ENCODE results near the gene MRPS11. TPM values are rescaled to one million over a fixed set of nuclear protein-coding genes. Genes with fewer than 3 reads are reported as not detected.
A peak's percentile ranks its signal among the peaks of the same experiment; 100 is the strongest.
"Not testable (repeated sequence)": the region's sequence is repeated elsewhere in the genome, so short reads cannot be mapped to it uniquely, and the experiment has no call there.

MRPS11 gene
- total RNA-seq, 1 experiment from 2014 or later: 48.4 TPM

GRCh38 chr15:88463870-88464532, 3.5 kb upstream of the MRPS11 start:
- no peak for TF ChIP-seq CTCF (IDR thresholded peaks at IDR 0.05; ENCODE audit: insufficient read depth in 1 of 2, low read depth in 1 of 2, low read length in 1 of 2, severe bottlenecking in 1 of 2, unreplicated experiment in 1 of 2)
- no peaks in the 10 kb centered on the region for H3K27me3 ChIP-seq (replicated peaks; ENCODE audit: control insufficient read depth, insufficient read depth, low read length)
- Mint-ChIP-seq H3K27ac (ENCODE audit: unreplicated experiment) (no peak overlapping the region), H3K4me3 (ENCODE audit: unreplicated experiment) (no peak overlapping the region), H3K4me1 (ENCODE audit: low read depth, unreplicated experiment) (peaks cover 6% of the 10 kb centered on the region), H3K27me3 (ENCODE audit: insufficient read depth, unreplicated experiment) (no peaks in the 10 kb centered on the region), H3K36me3 (ENCODE audit: insufficient read depth, unreplicated experiment) (peaks cover 54% of the 10 kb centered on the region), H3K9me3 (ENCODE audit: unreplicated experiment) (no peaks in the 10 kb centered on the region)
- no peak for DNase-seq
- no peak overlapping the region for H3K4me3 ChIP-seq (ENCODE audit: low read depth, low read length)
- BruUV-seq (replicated peaks): no TSS peak
- CTCF ChIA-PET: no interaction called here
- H3K36me3 ChIP-seq (ENCODE audit: control insufficient read depth, insufficient read depth, low read length): no peaks in the 10 kb centered on the region
- no peaks in the 10 kb centered on the region for H3K9me3 ChIP-seq
- POLR2A ChIA-PET: no interaction called here
- peaks cover 6% of the 10 kb centered on the region for H3K4me1 ChIP-seq
- intact Hi-C loops (cut with micrococcal nuclease; ENCODE audit: unreplicated experiment): no loop called here

DNA sequence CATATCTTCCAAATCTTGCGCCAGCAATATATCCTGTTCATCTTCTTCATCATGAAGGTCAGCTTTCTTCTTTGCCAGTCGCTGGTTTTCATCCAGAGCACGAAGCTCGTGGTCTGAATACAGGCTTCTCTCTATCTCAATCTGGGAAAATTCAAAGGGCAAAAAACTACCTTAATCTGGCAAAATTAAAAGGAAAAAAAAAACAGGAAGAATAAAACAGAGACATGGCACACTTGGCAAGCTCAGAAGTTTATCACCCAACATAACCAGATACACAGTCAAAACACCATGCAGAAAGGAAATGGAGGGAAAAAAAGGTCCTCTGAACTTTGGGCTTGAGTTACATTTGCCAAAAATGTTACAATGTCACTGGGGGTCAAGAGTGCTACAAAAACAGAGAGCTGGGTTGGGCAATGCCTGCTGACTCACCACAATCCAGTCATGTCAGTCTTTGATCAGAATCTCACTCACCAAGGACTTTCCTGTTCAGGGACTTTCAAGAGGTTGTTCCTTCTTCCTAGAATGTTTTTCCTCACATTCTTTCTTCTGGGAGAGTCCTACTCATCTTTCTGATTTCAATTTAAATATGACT, 1.8 kb upstream of the MRPS11 start:
- peak in 1 of 2 experiments; percentile 42 for DNase-seq
- Histone ChIP-seq H3K9me3 (no peaks in the 10 kb centered on the region), H3K4me3 (ENCODE audit: low read depth, low read length) (no peak overlapping the region), H3K27me3 (replicated peaks; ENCODE audit: control insufficient read depth, insufficient read depth, low read length) (no peaks in the 10 kb centered on the region), H3K4me1 (peaks cover 6% of the 10 kb centered on the region), H3K36me3 (ENCODE audit: control insufficient read depth, insufficient read depth, low read length) (no peaks in the 10 kb centered on the region)
- H3K9me3 Mint-ChIP-seq (ENCODE audit: unreplicated experiment): no peaks in the 10 kb centered on the region
- intact Hi-C loops (cut with micrococcal nuclease; ENCODE audit: unreplicated experiment): loop anchor here (5.0 kb wide), 1 partner anchor 82 kb away; the partner anchor contains the start of gene DET1
- POLR2A ChIA-PET: no interaction called here
- H3K27ac Mint-ChIP-seq (ENCODE audit: unreplicated experiment): no peak overlapping the region
- no peak for TF ChIP-seq CTCF (IDR thresholded peaks at IDR 0.05; ENCODE audit: insufficient read depth in 1 of 2, low read depth in 1 of 2, low read length in 1 of 2, severe bottlenecking in 1 of 2, unreplicated experiment in 1 of 2)
- H3K4me3 Mint-ChIP-seq (ENCODE audit: unreplicated experiment): peak overlapping the region; percentile 96
- H3K4me1 Mint-ChIP-seq (ENCODE audit: low read depth, unreplicated experiment): peaks cover 6% of the 10 kb centered on the region
- CTCF ChIA-PET: no interaction called here
- peaks cover 45% of the 10 kb centered on the region for H3K36me3 Mint-ChIP-seq (ENCODE audit: insufficient read depth, unreplicated experiment)
- H3K27me3 Mint-ChIP-seq (ENCODE audit: insufficient read depth, unreplicated experiment): no peaks in the 10 kb centered on the region
- BruUV-seq (replicated peaks): no TSS peak

- no peaks in the 10 kb centered on the region for H3K9me3 ChIP-seq
- Mint-ChIP-seq H3K4me1 (ENCODE audit: low read depth, unreplicated experiment) (peaks cover 6% of the 10 kb centered on the region), H3K27ac (ENCODE audit: unreplicated experiment) (peak overlapping the region; percentile 98), H3K4me3 (ENCODE audit: unreplicated experiment) (peak overlapping the region; percentile 96), H3K27me3 (ENCODE audit: insufficient read depth, unreplicated experiment) (no peaks in the 10 kb centered on the region), H3K36me3 (ENCODE audit: insufficient read depth, unreplicated experiment) (peaks cover 42% of the 10 kb centered on the region), H3K9me3 (ENCODE audit: unreplicated experiment) (no peaks in the 10 kb centered on the region)
- peak overlapping the region; percentile 90 for H3K4me3 ChIP-seq (ENCODE audit: low read depth, low read length)
- ChIA-PET CTCF (interaction anchor here (0.9 to 1.7 kb wide), 5 partner anchors 10 to 170 kb away, joined by 3 to 7 read pairs (median 3); no protein-coding TSS in a partner anchor), POLR2A (interaction anchor here (0.6 to 1.2 kb wide), 4 partner anchors 132 to 522 kb away, joined by 3 to 14 read pairs (median 6); partner anchors contain the start of genes AEN and ISG20)
- no peaks in the 10 kb centered on the region for H3K27me3 ChIP-seq (replicated peaks; ENCODE audit: control insufficient read depth, insufficient read depth, low read length)
- TSS peak; percentile 59 for BruUV-seq (replicated peaks)
- intact Hi-C loops (cut with micrococcal nuclease; ENCODE audit: unreplicated experiment): loop anchor here (5.0 kb wide), 1 partner anchor 79 kb away; the partner anchor contains the start of gene DET1
- peak in 1 of 2 experiments; percentile 8 for TF ChIP-seq CTCF (IDR thresholded peaks at IDR 0.05; ENCODE audit: insufficient read depth in 1 of 2, low read depth in 1 of 2, low read length in 1 of 2, severe bottlenecking in 1 of 2, unreplicated experiment in 1 of 2)
- H3K4me1 ChIP-seq: peaks cover 6% of the 10 kb centered on the region
- no peaks in the 10 kb centered on the region for H3K36me3 ChIP-seq (ENCODE audit: control insufficient read depth, insufficient read depth, low read length)
- peak in 1 of 2 experiments; percentile 15 for DNase-seq
These were observed 524 bp downstream of the MRPS11 start for GRCh38 chr15:88467935-88468528.

- H3K9me3 Mint-ChIP-seq (ENCODE audit: unreplicated experiment); BruUV-seq (replicated peaks); H3K27me3 ChIP-seq (replicated peaks; ENCODE audit: control insufficient read depth, insufficient read depth, low read length); DNase-seq; H3K4me1 Mint-ChIP-seq (ENCODE audit: low read depth, unreplicated experiment); H3K9me3 ChIP-seq; H3K27ac Mint-ChIP-seq (ENCODE audit: unreplicated experiment); H3K27me3 Mint-ChIP-seq (ENCODE audit: insufficient read depth, unreplicated experiment); POLR2A ChIA-PET; H3K4me1 ChIP-seq; H3K36me3 ChIP-seq (ENCODE audit: control insufficient read depth, insufficient read depth, low read length): not testable (repeated sequence)
- intact Hi-C loops (cut with micrococcal nuclease; ENCODE audit: unreplicated experiment): loop anchor here (5.0 kb wide), 1 partner anchor 79 kb away; the partner anchor contains the start of gene DET1
- H3K4me3 Mint-ChIP-seq (ENCODE audit: unreplicated experiment): peak overlapping the region; percentile 96
- peaks cover 36% of the 10 kb centered on the region for H3K36me3 Mint-ChIP-seq (ENCODE audit: insufficient read depth, unreplicated experiment)
- CTCF ChIA-PET: interaction anchor here (0.6 to 0.8 kb wide), 2 partner anchors 170 to 250 kb away, joined by 4 read pairs; partner anchors contain the start of gene ISG20
- peak overlapping the region; percentile 90 for H3K4me3 ChIP-seq (ENCODE audit: low read depth, low read length)
These were observed 1.2 kb downstream of the MRPS11 start for GRCh38 chr15:88468721-88469120.

All from Caco-2 (cell line).